Measurements from ENCODE around the gene ARHGAP40. TPM values are rescaled to one million over a fixed set of nuclear protein-coding genes. Genes with fewer than 3 reads are reported as not detected.

Gene ARHGAP40
- total and polyA plus RNA-seq, 2 of the 13 experiments (the other 11 are each of a cell fraction or from before 2014, with no cell fraction given), result 0.75 to 2.1 TPM

DNA sequence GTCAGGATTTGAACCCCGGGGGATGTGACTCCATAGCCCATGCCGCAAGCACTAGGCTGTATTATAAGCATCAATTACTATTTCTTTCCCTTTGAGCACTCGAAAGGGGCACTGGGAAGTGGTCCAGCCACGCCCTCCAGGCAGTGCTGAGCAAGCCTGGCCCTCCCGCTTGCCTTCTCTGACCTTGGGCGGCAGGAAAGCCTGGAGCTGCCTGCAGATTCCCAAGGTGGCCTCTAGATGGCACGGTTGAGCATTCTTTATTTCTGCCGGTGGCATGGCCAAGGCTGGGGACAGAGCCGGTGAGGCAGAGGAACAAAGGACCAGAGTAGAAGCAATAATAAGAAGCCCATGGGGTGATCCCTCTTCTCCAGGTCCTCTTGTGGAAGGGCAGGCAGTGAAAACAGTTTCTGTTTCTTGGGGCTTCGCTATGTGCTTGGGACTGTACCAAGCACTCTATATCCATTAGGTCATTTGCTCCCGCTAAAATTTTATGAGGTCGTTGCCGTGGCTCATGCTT is 32.0 kb downstream of the ARHGAP40 start (continued):
- TF ChIP-seq, protein P1, sequence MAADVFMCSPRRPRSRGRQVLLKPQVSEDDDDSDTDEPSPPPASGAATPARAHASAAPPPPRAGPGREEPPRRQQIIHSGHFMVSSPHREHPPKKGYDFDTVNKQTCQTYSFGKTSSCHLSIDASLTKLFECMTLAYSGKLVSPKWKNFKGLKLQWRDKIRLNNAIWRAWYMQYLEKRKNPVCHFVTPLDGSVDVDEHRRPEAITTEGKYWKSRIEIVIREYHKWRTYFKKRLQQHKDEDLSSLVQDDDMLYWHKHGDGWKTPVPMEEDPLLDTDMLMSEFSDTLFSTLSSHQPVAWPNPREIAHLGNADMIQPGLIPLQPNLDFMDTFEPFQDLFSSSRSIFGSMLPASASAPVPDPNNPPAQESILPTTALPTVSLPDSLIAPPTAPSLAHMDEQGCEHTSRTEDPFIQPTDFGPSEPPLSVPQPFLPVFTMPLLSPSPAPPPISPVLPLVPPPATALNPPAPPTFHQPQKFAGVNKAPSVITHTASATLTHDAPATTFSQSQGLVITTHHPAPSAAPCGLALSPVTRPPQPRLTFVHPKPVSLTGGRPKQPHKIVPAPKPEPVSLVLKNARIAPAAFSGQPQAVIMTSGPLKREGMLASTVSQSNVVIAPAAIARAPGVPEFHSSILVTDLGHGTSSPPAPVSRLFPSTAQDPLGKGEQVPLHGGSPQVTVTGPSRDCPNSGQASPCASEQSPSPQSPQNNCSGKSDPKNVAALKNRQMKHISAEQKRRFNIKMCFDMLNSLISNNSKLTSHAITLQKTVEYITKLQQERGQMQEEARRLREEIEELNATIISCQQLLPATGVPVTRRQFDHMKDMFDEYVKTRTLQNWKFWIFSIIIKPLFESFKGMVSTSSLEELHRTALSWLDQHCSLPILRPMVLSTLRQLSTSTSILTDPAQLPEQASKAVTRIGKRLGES (CRISPR knock-in tag; IDR thresholded peaks at IDR 0.05; ENCODE audit: borderline replicate concordance), result no peak
- TF ChIP-seq ATF7-NPFF (CRISPR knock-in tag; IDR thresholded peaks at IDR 0.05; ENCODE audit: low read depth) (no peak), ZNF687 (CRISPR knock-in tag; IDR thresholded peaks at IDR 0.05) (peak; percentile 45), KAT8 (CRISPR knock-in tag; IDR thresholded peaks at IDR 0.05) (peak; percentile 44; the same call in 1 of the 2 replicates), RARG (CRISPR knock-in tag; IDR thresholded peaks at IDR 0.05; ENCODE audit: low read depth) (no peak), HIVEP1 (CRISPR knock-in tag; IDR thresholded peaks at IDR 0.05) (no peak), ZNF362 (CRISPR knock-in tag; IDR thresholded peaks at IDR 0.05; ENCODE audit: borderline replicate concordance) (no peak), RARA (CRISPR knock-in tag; IDR thresholded peaks at IDR 0.05) (no peak), KDM6A (CRISPR knock-in tag; IDR thresholded peaks at IDR 0.05; ENCODE audit: low read depth) (no peak), SP4 (CRISPR knock-in tag; IDR thresholded peaks at IDR 0.05) (no peak), GTF3A (CRISPR knock-in tag; conservative IDR thresholded peaks at IDR 0.05) (no peak), HMGA1 (CRISPR knock-in tag; conservative IDR thresholded peaks at IDR 0.05) (no peak), MTA3 (CRISPR knock-in tag; IDR thresholded peaks at IDR 0.05) (no peak), RORA (CRISPR knock-in tag; IDR thresholded peaks at IDR 0.05) (no peak), HNRNPUL1 (IDR thresholded peaks at IDR 0.05; ENCODE audit: low read depth, low read length) (no peak)
- TF ChIP-seq, protein P2, sequence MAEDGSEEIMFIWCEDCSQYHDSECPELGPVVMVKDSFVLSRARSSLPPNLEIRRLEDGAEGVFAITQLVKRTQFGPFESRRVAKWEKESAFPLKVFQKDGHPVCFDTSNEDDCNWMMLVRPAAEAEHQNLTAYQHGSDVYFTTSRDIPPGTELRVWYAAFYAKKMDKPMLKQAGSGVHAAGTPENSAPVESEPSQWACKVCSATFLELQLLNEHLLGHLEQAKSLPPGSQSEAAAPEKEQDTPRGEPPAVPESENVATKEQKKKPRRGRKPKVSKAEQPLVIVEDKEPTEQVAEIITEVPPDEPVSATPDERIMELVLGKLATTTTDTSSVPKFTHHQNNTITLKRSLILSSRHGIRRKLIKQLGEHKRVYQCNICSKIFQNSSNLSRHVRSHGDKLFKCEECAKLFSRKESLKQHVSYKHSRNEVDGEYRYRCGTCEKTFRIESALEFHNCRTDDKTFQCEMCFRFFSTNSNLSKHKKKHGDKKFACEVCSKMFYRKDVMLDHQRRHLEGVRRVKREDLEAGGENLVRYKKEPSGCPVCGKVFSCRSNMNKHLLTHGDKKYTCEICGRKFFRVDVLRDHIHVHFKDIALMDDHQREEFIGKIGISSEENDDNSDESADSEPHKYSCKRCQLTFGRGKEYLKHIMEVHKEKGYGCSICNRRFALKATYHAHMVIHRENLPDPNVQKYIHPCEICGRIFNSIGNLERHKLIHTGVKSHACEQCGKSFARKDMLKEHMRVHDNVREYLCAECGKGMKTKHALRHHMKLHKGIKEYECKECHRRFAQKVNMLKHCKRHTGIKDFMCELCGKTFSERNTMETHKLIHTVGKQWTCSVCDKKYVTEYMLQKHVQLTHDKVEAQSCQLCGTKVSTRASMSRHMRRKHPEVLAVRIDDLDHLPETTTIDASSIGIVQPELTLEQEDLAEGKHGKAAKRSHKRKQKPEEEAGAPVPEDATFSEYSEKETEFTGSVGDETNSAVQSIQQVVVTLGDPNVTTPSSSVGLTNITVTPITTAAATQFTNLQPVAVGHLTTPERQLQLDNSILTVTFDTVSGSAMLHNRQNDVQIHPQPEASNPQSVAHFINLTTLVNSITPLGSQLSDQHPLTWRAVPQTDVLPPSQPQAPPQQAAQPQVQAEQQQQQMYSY (CRISPR knock-in tag; IDR thresholded peaks at IDR 0.05), result peak; percentile 84
- TF ChIP-seq, protein P3, sequence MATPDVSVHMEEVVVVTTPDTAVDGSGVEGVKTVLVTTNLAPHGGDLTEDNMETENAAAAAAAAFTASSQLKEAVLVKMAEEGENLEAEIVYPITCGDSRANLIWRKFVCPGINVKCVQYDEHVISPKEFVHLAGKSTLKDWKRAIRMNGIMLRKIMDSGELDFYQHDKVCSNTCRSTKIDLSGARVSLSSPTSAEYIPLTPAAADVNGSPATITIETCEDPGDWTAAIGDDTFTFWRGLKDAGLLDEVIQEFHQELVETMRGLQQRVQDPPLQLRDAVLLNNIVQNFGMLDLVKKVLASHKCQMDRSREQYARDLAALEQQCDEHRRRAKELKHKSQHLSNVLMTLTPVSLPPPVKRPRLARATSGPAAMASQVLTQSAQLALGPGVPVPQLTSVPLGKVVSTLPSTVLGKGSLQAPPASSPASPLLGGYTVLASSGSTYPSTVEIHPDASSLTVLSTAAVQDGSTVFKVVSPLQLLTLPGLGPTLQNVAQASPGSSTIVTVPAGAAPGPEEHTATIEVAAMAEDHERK (CRISPR knock-in tag; IDR thresholded peaks at IDR 0.05; ENCODE audit: low read depth), result no peak
